ENCODE results near the gene SIX3. TPM values are rescaled to one million over a fixed set of nuclear protein-coding genes. Genes with fewer than 3 reads are reported as not detected.

Gene SIX3
- total RNA-seq, 5 donors from 2014 or later (not counting 1 experiment from before 2014, with no cell fraction given): 0.23 TPM; not detected in 4

DNA sequence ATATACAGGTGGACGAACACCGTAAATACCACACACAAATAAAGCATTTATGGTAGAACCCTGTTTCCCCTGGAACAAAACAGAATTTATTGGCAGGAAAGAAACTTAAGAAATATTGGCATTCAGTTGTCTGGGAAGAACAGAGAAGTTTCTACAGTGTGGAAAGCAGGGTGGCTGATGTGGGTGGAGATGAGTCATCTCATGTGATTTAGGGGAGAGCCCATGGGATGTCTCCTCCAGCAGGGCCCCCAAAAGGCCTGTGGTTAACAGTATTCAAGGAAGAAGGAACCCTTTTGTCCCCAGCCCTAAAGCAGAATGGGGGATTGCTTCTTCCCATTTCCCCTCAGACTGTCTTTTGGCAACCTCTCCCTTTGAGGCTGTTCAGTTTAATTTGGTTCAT lies 24.2 kb downstream of the SIX3 start:
- CTCF ChIA-PET: no interaction called here
- H3K27ac Mint-ChIP-seq: no peak overlapping the region

DNA sequence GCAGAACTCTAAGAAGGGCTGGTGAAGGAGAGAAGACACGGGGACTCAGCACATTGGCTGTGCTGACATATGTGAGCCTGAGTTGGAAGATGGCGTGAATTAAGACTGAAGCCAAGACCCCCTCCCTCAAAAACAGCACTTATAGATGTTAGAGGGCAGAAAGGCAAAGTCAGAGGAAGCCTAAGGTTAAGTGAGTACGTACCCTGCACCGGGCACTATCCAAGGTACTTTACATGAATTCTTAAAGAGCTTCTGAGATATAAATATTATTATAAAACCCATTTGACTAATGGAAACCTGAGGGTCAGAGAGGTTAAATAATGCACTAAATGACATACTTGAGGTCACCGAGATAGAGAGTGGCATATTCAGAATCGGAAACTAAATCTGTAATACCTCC lies 25.6 kb downstream of the SIX3 start:
- H3K4me3 Mint-ChIP-seq: no peak overlapping the region
- Histone ChIP-seq H3K4me1 (ENCODE audit: control insufficient read depth in 1 of 2, extremely low read depth in 1 of 2, insufficient read depth in 2 of 2, low read length in 2 of 2) (no peaks in the 10 kb centered on the region), H3K4me3 (ENCODE audit: control insufficient read depth in 1 of 2, extremely low read depth in 1 of 2, low read length in 1 of 2) (no peak overlapping the region), H3K9me3 (no peaks in the 10 kb centered on the region), H3K36me3 (ENCODE audit: control insufficient read depth in 2 of 2, extremely low read depth in 1 of 2, insufficient read depth in 1 of 2, low read length in 1 of 2) (no peaks in the 10 kb centered on the region), H3K27ac (ENCODE audit: low read length) (no peak overlapping the region), H3K27me3 (replicated peaks in 1 of 2; ENCODE audit: control insufficient read depth in 2 of 2, extremely low read depth in 1 of 2, insufficient read depth in 2 of 2, low read length in 1 of 2) (peaks cover 0 to 41% of the 10 kb centered on the region in 2 experiments)
- ChIA-PET CTCF (no interaction called here), POLR2A (no interaction called here)
- H3K27me3 Mint-ChIP-seq: peaks cover 23 to 47% of the 10 kb centered on the region in 2 donors
- ATAC-seq (replicated peaks in 1 of 4): no peak
- no CpG with 5 or more reads among the region's 6 CpGs for WGBS (ENCODE audit: insufficient coverage)
- H3K27ac Mint-ChIP-seq: no peak overlapping the region
- H3K36me3 Mint-ChIP-seq: no peaks in the 10 kb centered on the region
- no peak for DNase-seq
- no peaks in the 10 kb centered on the region for H3K4me1 Mint-ChIP-seq
- H3K9me3 Mint-ChIP-seq: no peaks in the 10 kb centered on the region

More for the DNA sequence above, 24.2 kb downstream of the SIX3 start:
- Mint-ChIP-seq H3K9me3 (no peaks in the 10 kb centered on the region), H3K27me3 (peaks cover 27 to 51% of the 10 kb centered on the region in 2 donors), H3K4me3 (no peak overlapping the region), H3K4me1 (no peaks in the 10 kb centered on the region), H3K36me3 (no peaks in the 10 kb centered on the region)
- Histone ChIP-seq H3K27me3 (replicated peaks in 1 of 2; ENCODE audit: control insufficient read depth in 2 of 2, extremely low read depth in 1 of 2, insufficient read depth in 2 of 2, low read length in 1 of 2) (peaks cover 0 to 47% of the 10 kb centered on the region in 2 experiments), H3K9me3 (no peaks in the 10 kb centered on the region), H3K4me3 (ENCODE audit: control insufficient read depth in 1 of 2, extremely low read depth in 1 of 2, low read length in 1 of 2) (no peak overlapping the region), H3K27ac (ENCODE audit: low read length) (no peak overlapping the region), H3K36me3 (ENCODE audit: control insufficient read depth in 2 of 2, extremely low read depth in 1 of 2, insufficient read depth in 1 of 2, low read length in 1 of 2) (no peaks in the 10 kb centered on the region), H3K4me1 (ENCODE audit: control insufficient read depth in 1 of 2, extremely low read depth in 1 of 2, insufficient read depth in 2 of 2, low read length in 2 of 2) (no peaks in the 10 kb centered on the region)
- no CpG with 5 or more reads among the region's 2 CpGs for WGBS (ENCODE audit: insufficient coverage)
- no peak for ATAC-seq (replicated peaks in 1 of 4)
- DNase-seq: no peak
- POLR2A ChIA-PET: no interaction called here

- no peak overlapping the region for H3K4me3 Mint-ChIP-seq
- Histone ChIP-seq H3K9me3 (no peaks in the 10 kb centered on the region), H3K4me1 (ENCODE audit: control insufficient read depth in 1 of 2, extremely low read depth in 1 of 2, insufficient read depth in 2 of 2, low read length in 2 of 2) (peaks cover 0 to 4% of the 10 kb centered on the region in 2 experiments), H3K27me3 (replicated peaks in 1 of 2; ENCODE audit: control insufficient read depth in 2 of 2, extremely low read depth in 1 of 2, insufficient read depth in 2 of 2, low read length in 1 of 2) (peaks cover 0 to 38% of the 10 kb centered on the region in 2 experiments), H3K4me3 (ENCODE audit: control insufficient read depth in 1 of 2, extremely low read depth in 1 of 2, low read length in 1 of 2) (no peak overlapping the region), H3K36me3 (ENCODE audit: control insufficient read depth in 2 of 2, extremely low read depth in 1 of 2, insufficient read depth in 1 of 2, low read length in 1 of 2) (no peaks in the 10 kb centered on the region), H3K27ac (ENCODE audit: low read length) (no peak overlapping the region)
- 95% methylated on average over 4 of the region's 5 CpGs for WGBS (ENCODE audit: insufficient coverage)
- POLR2A ChIA-PET: interaction anchor here in 1 of 2 donors (0.5 kb wide), 1 partner anchor 865 kb away, joined by 3 read pairs; no protein-coding TSS in a partner anchor
- ATAC-seq (replicated peaks in 1 of 4) (no peak), DNase-seq (no peak)
- H3K27me3 Mint-ChIP-seq: peaks cover 26 to 47% of the 10 kb centered on the region in 2 donors
- H3K9me3 Mint-ChIP-seq: no peaks in the 10 kb centered on the region
- CTCF ChIA-PET: interaction anchor here in 1 of 2 donors (0.5 kb wide), 1 partner anchor 28 kb away, joined by 4 read pairs; no protein-coding TSS in a partner anchor
- H3K36me3 Mint-ChIP-seq: no peaks in the 10 kb centered on the region
- no peaks in the 10 kb centered on the region for H3K4me1 Mint-ChIP-seq
- no peak overlapping the region for H3K27ac Mint-ChIP-seq
Measured at GRCh38 chr2:44967727-44968432, 26.4 kb downstream of the SIX3 start.

DNA sequence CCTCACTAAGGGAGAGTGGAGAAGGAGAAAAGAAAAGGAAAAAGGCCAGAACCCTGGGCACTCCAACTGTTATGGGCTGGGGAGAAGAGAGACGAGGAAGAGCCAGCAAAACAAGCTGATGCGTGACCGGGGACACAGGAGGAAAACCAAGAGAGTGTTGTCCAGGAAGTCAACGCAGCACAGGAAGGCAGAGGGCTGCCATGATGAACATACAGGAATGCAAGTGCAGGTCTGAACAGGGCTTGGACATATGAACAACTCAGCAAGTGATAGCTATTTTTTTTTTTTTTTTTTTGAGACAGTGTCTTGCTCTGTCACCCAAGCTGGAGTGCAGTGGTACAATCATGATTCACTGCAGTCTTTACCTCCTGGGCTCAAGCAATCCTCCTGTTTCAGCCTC lies 28.4 kb downstream of the SIX3 start:
- H3K27ac Mint-ChIP-seq: no peak overlapping the region
- no peaks in the 10 kb centered on the region for H3K36me3 Mint-ChIP-seq
- no peak for DNase-seq
- no peak overlapping the region for H3K27ac ChIP-seq (ENCODE audit: low read length)
- peaks cover 0 to 8% of the 10 kb centered on the region in 2 experiments for H3K4me1 ChIP-seq (ENCODE audit: control insufficient read depth in 1 of 2, extremely low read depth in 1 of 2, insufficient read depth in 2 of 2, low read length in 2 of 2)
- no peak overlapping the region for H3K4me3 Mint-ChIP-seq
- no peak overlapping the region for H3K4me3 ChIP-seq (ENCODE audit: control insufficient read depth in 1 of 2, extremely low read depth in 1 of 2, low read length in 1 of 2)
- H3K27me3 ChIP-seq (replicated peaks in 1 of 2; ENCODE audit: control insufficient read depth in 2 of 2, extremely low read depth in 1 of 2, insufficient read depth in 2 of 2, low read length in 1 of 2): peaks cover 0 to 35% of the 10 kb centered on the region in 2 experiments
- WGBS (ENCODE audit: insufficient coverage): 84% methylated on average over 4 of the region's 4 CpGs
- POLR2A ChIA-PET: interaction anchor here in 1 of 2 donors (0.6 kb wide), 1 partner anchor 1579 kb away, joined by 3 read pairs; no protein-coding TSS in a partner anchor
- H3K9me3 Mint-ChIP-seq: no peaks in the 10 kb centered on the region
- ATAC-seq (replicated peaks in 1 of 4): no peak
- H3K27me3 Mint-ChIP-seq: peaks cover 17 to 33% of the 10 kb centered on the region in 2 donors
- peaks cover 0 to 3% (median 3%) of the 10 kb centered on the region in 3 donors for H3K4me1 Mint-ChIP-seq
- no peaks in the 10 kb centered on the region for H3K9me3 ChIP-seq
- CTCF ChIA-PET: interaction anchor here (0.7 kb wide), 2 partner anchors 21 to 1053 kb away, joined by 4 to 6 read pairs; no protein-coding TSS in a partner anchor
- H3K36me3 ChIP-seq (ENCODE audit: control insufficient read depth in 2 of 2, extremely low read depth in 1 of 2, insufficient read depth in 1 of 2, low read length in 1 of 2): no peaks in the 10 kb centered on the region

GRCh38 chr2:44970846-44971450 lies 29.4 kb downstream of the SIX3 start:
- peaks cover 0 to 32% of the 10 kb centered on the region in 2 experiments for H3K27me3 ChIP-seq (replicated peaks in 1 of 2; ENCODE audit: control insufficient read depth in 2 of 2, extremely low read depth in 1 of 2, insufficient read depth in 2 of 2, low read length in 1 of 2)
- ChIA-PET POLR2A (no interaction called here), CTCF (interaction anchor here in 1 of 2 donors (0.6 to 1.1 kb wide), 2 partner anchors 9 to 492 kb away, joined by 3 to 4 read pairs; no protein-coding TSS in a partner anchor)
- H3K9me3 ChIP-seq: no peaks in the 10 kb centered on the region
- no peak overlapping the region for H3K4me3 Mint-ChIP-seq
- H3K36me3 ChIP-seq (ENCODE audit: control insufficient read depth in 2 of 2, extremely low read depth in 1 of 2, insufficient read depth in 1 of 2, low read length in 1 of 2): no peaks in the 10 kb centered on the region
- H3K4me1 Mint-ChIP-seq: peaks cover 0 to 3% (median 3%) of the 10 kb centered on the region in 3 donors
- H3K27me3 Mint-ChIP-seq: peaks cover 17 to 26% of the 10 kb centered on the region in 2 donors
- H3K4me1 ChIP-seq (ENCODE audit: control insufficient read depth in 1 of 2, extremely low read depth in 1 of 2, insufficient read depth in 2 of 2, low read length in 2 of 2): peaks cover 0 to 8% of the 10 kb centered on the region in 2 experiments
- no peaks in the 10 kb centered on the region for H3K36me3 Mint-ChIP-seq
- no peak for DNase-seq
- ATAC-seq (replicated peaks in 1 of 4): no peak
- 81% methylated on average over 13 of the region's 15 CpGs for WGBS (ENCODE audit: insufficient coverage)
- H3K27ac ChIP-seq (ENCODE audit: low read length): no peak overlapping the region
- no peaks in the 10 kb centered on the region for H3K9me3 Mint-ChIP-seq
- H3K27ac Mint-ChIP-seq: no peak overlapping the region
- H3K4me3 ChIP-seq (ENCODE audit: control insufficient read depth in 1 of 2, extremely low read depth in 1 of 2, low read length in 1 of 2): no peak overlapping the region

DNA sequence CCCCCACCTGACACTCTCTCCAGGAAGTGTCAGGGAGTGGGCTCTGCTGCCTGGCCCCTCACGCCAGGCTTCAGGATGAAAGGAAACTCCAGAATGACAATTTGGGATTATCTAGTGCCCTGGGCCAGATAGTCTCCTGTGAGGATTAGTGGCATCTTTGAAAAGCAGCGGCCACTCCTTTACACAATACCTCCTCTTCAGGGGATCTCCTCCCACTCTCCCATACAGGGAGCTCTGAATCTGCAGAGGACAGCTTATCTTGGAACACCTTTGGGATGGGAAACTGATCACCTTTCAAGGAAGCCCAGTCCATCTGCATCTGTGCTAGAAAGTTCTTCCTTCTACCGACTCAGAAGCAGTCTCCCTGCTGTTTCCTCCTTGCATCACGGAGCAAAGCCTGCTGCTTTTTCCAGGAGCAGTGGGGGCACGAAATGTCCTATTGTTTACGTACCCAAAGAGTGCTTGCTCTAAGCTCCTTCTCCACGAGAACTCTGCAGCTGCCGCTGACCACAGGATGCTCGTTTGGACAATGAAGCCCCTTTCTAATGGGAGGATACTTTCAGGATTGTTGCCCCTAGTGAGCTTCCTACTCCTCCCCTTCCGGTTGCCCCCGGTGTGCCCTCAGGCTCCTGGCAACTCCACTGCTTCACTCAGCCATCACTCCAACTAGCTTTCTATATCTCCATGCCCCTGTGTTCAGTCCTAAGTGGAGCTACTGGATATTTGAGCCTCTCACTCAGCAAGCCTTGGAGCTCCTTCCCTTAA lies 31.5 kb downstream of the SIX3 start:
- DNase-seq (no peak), ATAC-seq (replicated peaks in 1 of 4) (no peak)
- CTCF ChIA-PET: interaction anchor here (0.7 to 1.7 kb wide), 2 partner anchors 9 kb away, joined by 3 to 10 read pairs; no protein-coding TSS in a partner anchor
- Mint-ChIP-seq H3K4me1 (peaks cover 0 to 3% (median 3%) of the 10 kb centered on the region in 3 donors), H3K27ac (no peak overlapping the region), H3K27me3 (peaks cover 11 to 20% of the 10 kb centered on the region in 2 donors), H3K9me3 (no peaks in the 10 kb centered on the region), H3K4me3 (peak overlapping the region in 2 of 3 donors; percentile 28 to 31), H3K36me3 (no peaks in the 10 kb centered on the region)
- Histone ChIP-seq H3K36me3 (ENCODE audit: control insufficient read depth in 2 of 2, extremely low read depth in 1 of 2, insufficient read depth in 1 of 2, low read length in 1 of 2) (no peaks in the 10 kb centered on the region), H3K4me3 (ENCODE audit: control insufficient read depth in 1 of 2, extremely low read depth in 1 of 2, low read length in 1 of 2) (no peak overlapping the region), H3K4me1 (ENCODE audit: control insufficient read depth in 1 of 2, extremely low read depth in 1 of 2, insufficient read depth in 2 of 2, low read length in 2 of 2) (peaks cover 0 to 8% of the 10 kb centered on the region in 2 experiments), H3K9me3 (no peaks in the 10 kb centered on the region), H3K27ac (ENCODE audit: low read length) (no peak overlapping the region), H3K27me3 (replicated peaks in 1 of 2; ENCODE audit: control insufficient read depth in 2 of 2, extremely low read depth in 1 of 2, insufficient read depth in 2 of 2, low read length in 1 of 2) (peaks cover 0 to 33% of the 10 kb centered on the region in 2 experiments)
- POLR2A ChIA-PET: no interaction called here
- WGBS (ENCODE audit: insufficient coverage): 41% methylated on average over 6 of the region's 11 CpGs
